RKO (cell line): Measurements from ENCODE around the gene LRRC49.
"Not testable (repeated sequence)": the region's sequence is repeated elsewhere in the genome, so short reads cannot be mapped to it uniquely, and the experiment has no call there.

Source experiments
- DNase-seq: peaks from one replicate; pipeline ENCODE4 v3.0.0-alpha.2; 2016; ENCODE audit warnings: low spot score

LRRC49 gene

GRCh38 chr15:70995383-70995970, 102.9 kb downstream of the LRRC49 start:
- DNase-seq, result no peak

- no peak for DNase-seq
Measured at GRCh38 chr15:70998319-70998718, 105.7 kb downstream of the LRRC49 start.

GRCh38 chr15:71002316-71002715, 109.7 kb downstream of the LRRC49 start:
- DNase-seq, result no peak

- no peak for DNase-seq
Measured at GRCh38 chr15:71003319-71003718, 110.7 kb downstream of the LRRC49 start.

- not testable (repeated sequence) for DNase-seq
Measured at GRCh38 chr15:71004506-71004905, 111.9 kb downstream of the LRRC49 start.

- DNase-seq, result no peak
Measured at GRCh38 chr15:71005895-71006294, 113.3 kb downstream of the LRRC49 start.

GRCh38 chr15:71008250-71008870, 115.7 kb downstream of the LRRC49 start:
- no peak for DNase-seq

- no peak for DNase-seq
Measured at GRCh38 chr15:71010472-71010871, 117.8 kb downstream of the LRRC49 start.

- DNase-seq, result no peak
Measured at GRCh38 chr15:71010997-71011396, 118.4 kb downstream of the LRRC49 start.

- DNase-seq, result peak; percentile 66
Measured at GRCh38 chr15:71011503-71012155, 119.0 kb downstream of the LRRC49 start.

GRCh38 chr15:71013446-71013845, 120.8 kb downstream of the LRRC49 start:
- DNase-seq, result no peak

- no peak for DNase-seq
Measured at GRCh38 chr15:71015342-71015741, 122.7 kb downstream of the LRRC49 start.

- DNase-seq, result not testable (repeated sequence)
Measured at GRCh38 chr15:71031232-71031631, 138.6 kb downstream of the LRRC49 start.

- not testable (repeated sequence) for DNase-seq
Measured at GRCh38 chr15:71035478-71035877, 142.9 kb downstream of the LRRC49 start.

- no peak for DNase-seq
Measured at GRCh38 chr15:71042356-71042922, 149.8 kb downstream of the LRRC49 start.

GRCh38 chr15:71043373-71043772, 150.7 kb downstream of the LRRC49 start:
- peak; percentile 23 for DNase-seq

- peak; percentile 23 for DNase-seq
Measured at GRCh38 chr15:71044006-71044405, 151.4 kb downstream of the LRRC49 start.

GRCh38 chr15:71046146-71046545, 153.5 kb downstream of the LRRC49 start:
- DNase-seq, result not testable (repeated sequence)

- DNase-seq, result peak; percentile 25
Measured at GRCh38 chr15:71048913-71049675, 156.5 kb downstream of the LRRC49 start.

- DNase-seq, result no peak
Measured at GRCh38 chr15:71049706-71050422, 157.2 kb downstream of the LRRC49 start.

- no peak for DNase-seq
Measured at GRCh38 chr15:71050461-71050860, 157.8 kb downstream of the LRRC49 start.

GRCh38 chr15:71051539-71051938, 158.9 kb downstream of the LRRC49 start:
- no peak for DNase-seq
